ENCODE data around the gene VPREB3.
A peak's percentile ranks its signal among the peaks of the same experiment; 100 is the strongest.

DNA sequence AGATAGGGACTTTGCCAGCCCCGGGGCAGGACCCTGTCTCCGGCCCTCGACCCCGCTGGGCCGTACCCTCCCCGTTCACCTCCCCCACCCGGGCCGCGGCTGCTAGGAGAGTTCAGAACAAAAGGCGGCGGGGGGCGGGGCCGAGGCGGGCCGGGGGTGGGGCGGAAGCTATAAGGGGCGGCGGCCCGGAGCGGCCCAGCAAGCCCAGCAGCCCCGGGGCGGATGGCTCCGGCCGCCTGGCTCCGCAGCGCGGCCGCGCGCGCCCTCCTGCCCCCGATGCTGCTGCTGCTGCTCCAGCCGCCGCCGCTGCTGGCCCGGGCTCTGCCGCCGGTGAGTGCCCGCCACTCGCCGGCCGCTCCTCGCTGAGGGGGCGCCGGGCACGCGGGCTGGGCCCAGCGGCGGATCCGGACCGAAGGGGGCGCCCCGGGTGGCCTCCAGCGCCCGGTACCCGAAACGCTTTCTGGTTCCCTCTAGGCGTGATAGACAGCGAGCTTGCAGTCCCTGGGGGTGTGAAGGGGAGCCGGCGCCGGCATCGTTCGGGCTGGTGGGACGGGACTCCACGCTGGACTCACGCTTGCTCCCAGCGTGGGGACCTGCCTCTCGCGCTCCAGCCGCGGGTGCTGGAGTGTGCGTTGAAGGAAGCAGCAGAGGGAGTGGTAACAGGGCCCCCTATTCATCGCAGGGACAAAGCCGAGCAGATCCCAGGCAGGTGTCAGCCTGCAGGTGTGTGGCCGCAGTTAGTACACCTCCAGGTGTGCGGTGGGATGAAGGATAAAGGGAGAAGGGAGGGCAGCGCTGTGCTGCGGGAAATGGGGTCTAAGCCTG lies 18.6 kb upstream of the VPREB3 start, which contains the start of gene MMP11:
- TF ChIP-seq, protein P1, sequence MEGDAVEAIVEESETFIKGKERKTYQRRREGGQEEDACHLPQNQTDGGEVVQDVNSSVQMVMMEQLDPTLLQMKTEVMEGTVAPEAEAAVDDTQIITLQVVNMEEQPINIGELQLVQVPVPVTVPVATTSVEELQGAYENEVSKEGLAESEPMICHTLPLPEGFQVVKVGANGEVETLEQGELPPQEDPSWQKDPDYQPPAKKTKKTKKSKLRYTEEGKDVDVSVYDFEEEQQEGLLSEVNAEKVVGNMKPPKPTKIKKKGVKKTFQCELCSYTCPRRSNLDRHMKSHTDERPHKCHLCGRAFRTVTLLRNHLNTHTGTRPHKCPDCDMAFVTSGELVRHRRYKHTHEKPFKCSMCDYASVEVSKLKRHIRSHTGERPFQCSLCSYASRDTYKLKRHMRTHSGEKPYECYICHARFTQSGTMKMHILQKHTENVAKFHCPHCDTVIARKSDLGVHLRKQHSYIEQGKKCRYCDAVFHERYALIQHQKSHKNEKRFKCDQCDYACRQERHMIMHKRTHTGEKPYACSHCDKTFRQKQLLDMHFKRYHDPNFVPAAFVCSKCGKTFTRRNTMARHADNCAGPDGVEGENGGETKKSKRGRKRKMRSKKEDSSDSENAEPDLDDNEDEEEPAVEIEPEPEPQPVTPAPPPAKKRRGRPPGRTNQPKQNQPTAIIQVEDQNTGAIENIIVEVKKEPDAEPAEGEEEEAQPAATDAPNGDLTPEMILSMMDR (conservative IDR thresholded peaks at IDR 0.05 in 1 of 2, IDR thresholded peaks at IDR 0.05 in 1 of 2; ENCODE audit: low read depth in 1 of 2, low read length in 2 of 2): no peak
- peak; percentile 26 for TF ChIP-seq EZH2 (IDR thresholded peaks at IDR 0.05; ENCODE audit: low read length, missing control alignments)
